Lung (tissue), 12 donors: ENCODE data around the gene AGAP1. TPM values are rescaled to one million over a fixed set of nuclear protein-coding genes. Genes with fewer than 3 reads are reported as not detected.
A peak's percentile ranks its signal among the peaks of the same experiment; 100 is the strongest.

ENCODE experiments used
- ATAC-seq: fragments of 200-7000 bp; cut with Tn5 transposase; one replicate; pipeline ENCODE4 v1.9.1; 2020; ENCODE audit warnings: moderate number of reproducible peaks; ENCODE audit not compliant: insufficient read depth, low FRiP score
- DNase-seq, 3 donors: peaks; one replicate each; pipeline ENCODE4 v3.0.0-alpha.2; 2013 to 2017
- H3K27ac ChIP-seq, 2 donors: one replicate each; pipeline ENCODE4 v1.5.1; 2013; ENCODE audit warnings: mild to moderate bottlenecking in 2 of 2, moderate library complexity in 2 of 2, control low read depth in 1 of 2, inconsistent platforms in 1 of 2, low read depth in 1 of 2, low read length in 1 of 2
- H3K27me3 ChIP-seq, 3 donors: one replicate each; pipeline ENCODE4 v1.5.1; 2013; ENCODE audit warnings: low read length in 2 of 3; ENCODE audit not compliant: control insufficient read depth in 3 of 3, insufficient read depth in 3 of 3
- H3K36me3 ChIP-seq, 4 donors: one replicate each; pipeline ENCODE4 v1.5.1; 2013; ENCODE audit warnings: low read length in 4 of 4, mild to moderate bottlenecking in 1 of 4, moderate library complexity in 1 of 4; ENCODE audit not compliant: control insufficient read depth in 4 of 4, insufficient read depth in 4 of 4
- H3K4me1 ChIP-seq, 5 donors: one replicate each; pipeline ENCODE4 v1.5.1; 2013; ENCODE audit warnings: low read length in 5 of 5, mild to moderate bottlenecking in 2 of 5, moderate library complexity in 1 of 5; ENCODE audit not compliant: control insufficient read depth in 5 of 5, insufficient read depth in 5 of 5
- H3K4me3 ChIP-seq: one replicate; pipeline ENCODE4 v1.5.1; 2013; ENCODE audit warnings: mild to moderate bottlenecking, control low read depth, moderate library complexity
- H3K9ac ChIP-seq, 2 donors: one replicate each; pipeline ENCODE4 v1.5.1; 2013; ENCODE audit warnings: low read length in 2 of 2, control low read depth in 1 of 2; ENCODE audit not compliant: insufficient read depth in 1 of 2
- H3K9me3 ChIP-seq, 4 donors: one replicate each; pipeline ENCODE4 v1.5.1; 2013; ENCODE audit warnings: low read length in 3 of 4, mild to moderate bottlenecking in 1 of 4, moderate library complexity in 1 of 4; ENCODE audit not compliant: control insufficient read depth in 4 of 4, insufficient read depth in 3 of 4
- CTCF ChIP-seq: IDR thresholded peaks from 2 replicates; pipeline ENCODE4 v1.5.1; 2012; ENCODE audit warnings: mild to moderate bottlenecking; ENCODE audit errors: control extremely low read depth, extremely low read depth
- WGBS, 2 donors: extraction: QIAGEN DNeasy Blood & Tissue Kit; methylation state at CpG; one replicate each; pipeline ENCODE4 v1.1.7; 2013; 5-methylcytosine and 5-hydroxymethylcytosine counted together
- polyA plus RNA-seq, 2 donors: library from polyadenylated mRNA; stranded (reverse); fragments of 200-250 nt; gene quantifications; one replicate each; pipeline ENCODE4 v1.2.1, GENCODE V29; 2013
- total RNA-seq, 2 donors: library from RNA; depleted of rRNA in 1 of 2; stranded (reverse); fragments of >200 nt in 1 of 2; gene quantifications; one replicate each; pipeline ENCODE4 v1.2.1, GENCODE V29; 2014 to 2021
- donor health status: control.
- donor health status: control.
- donor health status: Bipolar disorder and iron deficiency.
- donor health status: healthy.
- donor health status: DM: yes; HTN: yes; CAD: no.

AGAP1 gene
- total and polyA plus RNA-seq, 4 donors = 6.6 to 39.4 (median 20.2) TPM

GRCh38 chr2:236051806-236052205 lies 558.0 kb downstream of the AGAP1 start:
- Histone ChIP-seq H3K36me3 (peaks cover 0 to 9% (median 3%) of the 10 kb centered on the region in 4 donors), H3K9me3 (peaks cover 0 to 2% (median 0%) of the 10 kb centered on the region in 4 donors), H3K9ac (no peak overlapping the region), H3K27ac (no peak overlapping the region), H3K4me1 (peaks cover 0 to 2% (median 0%) of the 10 kb centered on the region in 5 donors), H3K4me3 (no peak overlapping the region), H3K27me3 (no peaks in the 10 kb centered on the region)
- 87 to 94% methylated on average over 11 of the region's 11 CpGs for WGBS, 2 donors
- TF ChIP-seq CTCF = no peak
- DNase-seq (no peak), ATAC-seq (no peak)

GRCh38 chr2:236052206-236052605 lies 558.4 kb downstream of the AGAP1 start:
- Histone ChIP-seq H3K27me3 (no peaks in the 10 kb centered on the region), H3K27ac (no peak overlapping the region), H3K9ac (no peak overlapping the region), H3K9me3 (peaks cover 0 to 2% (median 0%) of the 10 kb centered on the region in 4 donors), H3K36me3 (peaks cover 0 to 9% (median 3%) of the 10 kb centered on the region in 4 donors), H3K4me1 (peaks cover 0 to 2% (median 0%) of the 10 kb centered on the region in 5 donors), H3K4me3 (no peak overlapping the region)
- no peak for TF ChIP-seq CTCF
- DNase-seq = no peak
- no peak for ATAC-seq
- 95 to 96% methylated on average over 14 of the region's 14 CpGs for WGBS, 2 donors

- TF ChIP-seq CTCF = no peak
- peaks cover 0 to 9% (median 5%) of the 10 kb centered on the region in 4 donors for H3K36me3 ChIP-seq
- peaks cover 0 to 3% (median 1%) of the 10 kb centered on the region in 4 donors for H3K9me3 ChIP-seq
- H3K4me1 ChIP-seq = peaks cover 0 to 2% (median 0%) of the 10 kb centered on the region in 5 donors
- no peak overlapping the region for H3K4me3 ChIP-seq
- 63 to 74% methylated on average over 37 of the region's 37 CpGs for whole genome bisulfite sequencing, 2 donors
- H3K27ac ChIP-seq = no peak overlapping the region
- H3K27me3 ChIP-seq = no peaks in the 10 kb centered on the region
- no peak for ATAC-seq
- peak in 1 of 3 donors; percentile 12 for DNase-seq
- no peak overlapping the region for H3K9ac ChIP-seq
Measured at GRCh38 chr2:236052926-236053821, 559.3 kb downstream of the AGAP1 start.
